GM19463 (cell line): ENCODE measurements around the gene ADD1.

ENCODE experiments used
- ATAC-seq: cut with Tn5 transposase; IDR thresholded peaks from one replicate; pipeline ENCODE4 v1.9.1; 2021; ENCODE audit warnings: mild to moderate bottlenecking, moderate library complexity; ENCODE audit not compliant: unreplicated experiment

ADD1 gene

GRCh38 chr4:2843263-2843940 is at the start of gene ADD1:
Gene ADD1, plus strand, starts transcription at chr4:2843844. Its CDS starts 32,072 bp downstream, at chr4:2875916.
- ATAC-seq, result peak; percentile 82

- no peak for ATAC-seq
Observed at GRCh38 chr4:2794486-2795299, 49.0 kb upstream of the ADD1 start.

- no peak for ATAC-seq
Observed at GRCh38 chr4:2795300-2795892, 48.2 kb upstream of the ADD1 start.

- ATAC-seq, result no peak
Observed at GRCh38 chr4:2795893-2796848, 47.5 kb upstream of the ADD1 start.

GRCh38 chr4:2796849-2797544 is 46.6 kb upstream of the ADD1 start:
- ATAC-seq, result no peak

GRCh38 chr4:2797545-2798305 is 45.9 kb upstream of the ADD1 start:
- no peak for ATAC-seq

GRCh38 chr4:2798399-2799223 is 45.0 kb upstream of the ADD1 start:
- peak; percentile 56 for ATAC-seq

- ATAC-seq, result no peak
Observed at GRCh38 chr4:2799224-2799911, 44.3 kb upstream of the ADD1 start.

GRCh38 chr4:2799971-2800690 is 43.5 kb upstream of the ADD1 start:
- no peak for ATAC-seq

GRCh38 chr4:2800691-2801596 is 42.7 kb upstream of the ADD1 start:
- ATAC-seq, result peak; percentile 44

- no peak for ATAC-seq
Observed at GRCh38 chr4:2802618-2803531, 40.8 kb upstream of the ADD1 start.

GRCh38 chr4:2803624-2804448 is 39.8 kb upstream of the ADD1 start:
- no peak for ATAC-seq

GRCh38 chr4:2804449-2804972 is 39.1 kb upstream of the ADD1 start:
- ATAC-seq, result no peak

GRCh38 chr4:2804973-2805501 is 38.6 kb upstream of the ADD1 start:
- ATAC-seq, result no peak
